DMS53 treated with DMSO at 0.1 percent for 48 hours (cell line): ENCODE results near the gene ARL16.

ENCODE experiments used
- DNase-seq: peaks from one replicate; lab custom pipeline; 2025; ENCODE audit not compliant: unreplicated experiment; lab: John Stamatoyannopoulos, UW

The ARL16 gene

GRCh38 chr17:81713004-81713555 lies 29.5 kb upstream of the ARL16 start:
- DNase-seq = no peak

- DNase-seq = no peak
Observed at GRCh38 chr17:81712468-81713003, 28.9 kb upstream of the ARL16 start.

GRCh38 chr17:81711814-81712467 lies 28.3 kb upstream of the ARL16 start, which contains the start of gene SLC25A10:
TSS of gene SLC25A10 (plus strand) at chr17:81712284. CDS start at chr17:81712427, 143 bp downstream.
- peak; percentile 73 for DNase-seq

GRCh38 chr17:81710514-81711308 lies 27.1 kb upstream of the ARL16 start:
- peak; percentile 45 for DNase-seq

- DNase-seq = no peak
Observed at GRCh38 chr17:81708739-81709185, 25.2 kb upstream of the ARL16 start.

GRCh38 chr17:81707725-81708646 lies 24.4 kb upstream of the ARL16 start:
- no peak for DNase-seq

GRCh38 chr17:81706757-81707624 lies 23.4 kb upstream of the ARL16 start:
- no peak for DNase-seq

GRCh38 chr17:81706232-81706611 lies 22.6 kb upstream of the ARL16 start:
- no peak for DNase-seq

GRCh38 chr17:81705518-81706231 lies 22.1 kb upstream of the ARL16 start:
- no peak for DNase-seq

- no peak for DNase-seq
Observed at GRCh38 chr17:81703747-81704654, 20.4 kb upstream of the ARL16 start.

- DNase-seq = peak; percentile 89
Observed at GRCh38 chr17:81702934-81703746, 19.5 kb upstream of the ARL16 start, which contains the start of gene MRPL12. TSS of gene MRPL12 (plus strand) at chr17:81703367. CDS start at chr17:81703502, 135 bp downstream.

GRCh38 chr17:81701288-81702071 lies 17.9 kb upstream of the ARL16 start:
- no peak for DNase-seq

GRCh38 chr17:81700353-81701287 lies 17.0 kb upstream of the ARL16 start:
- DNase-seq = no peak

- DNase-seq = no peak
Observed at GRCh38 chr17:81697261-81698044, 13.9 kb upstream of the ARL16 start.
